Cardiac septum (tissue), 1 donor: Measurements from ENCODE around the gene MDM2. TPM values are rescaled to one million over a fixed set of nuclear protein-coding genes. Genes with fewer than 3 reads are reported as not detected.

Experiments used
- DNase-seq: peaks from one replicate; pipeline ENCODE4 v3.0.0-alpha.2; 2020; ENCODE audit warnings: low spot score
- intact Hi-C: fragments of 100-400 bp; cut with DNase I; formaldehyde crosslinking; loops from one replicate; pipeline ENCODE4 v1.14.0; 2022
- total RNA-seq: library from RNA; stranded (reverse); fragmentation: NEBNext Ultra II Directional; extraction: Animal tissue kit (Norgen Biotek cat#: 25700); gene quantifications from one replicate; pipeline ENCODE4 v1.2.1, GENCODE V29; 2021
- donor health status: DM: no; HTN: no; CAD: no.

MDM2 gene
- total RNA-seq, 1 donor from 2014 or later: 47.9 TPM

DNA sequence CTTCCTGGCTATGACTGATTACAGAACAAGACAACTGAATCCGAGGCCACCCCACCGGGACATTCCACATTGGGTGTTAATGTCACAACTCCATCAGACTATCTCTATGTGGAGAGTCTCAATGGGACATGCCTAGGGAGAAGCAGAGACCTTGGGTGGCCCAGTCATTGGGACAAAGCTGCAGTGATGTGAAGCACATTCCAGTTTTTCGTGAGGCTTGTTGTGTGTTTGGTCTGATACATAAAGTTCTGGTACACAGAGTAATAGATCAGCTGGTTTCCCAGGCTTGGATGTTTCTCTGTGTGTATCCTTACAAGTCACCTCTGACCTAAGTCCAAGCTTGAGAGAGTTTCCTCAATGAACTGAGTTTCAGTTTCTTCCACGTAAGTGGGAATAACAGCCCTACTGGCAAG lies 82.7 kb downstream of the MDM2 start:
- DNase-seq: no peak
- intact Hi-C loops: no loop called here

DNA sequence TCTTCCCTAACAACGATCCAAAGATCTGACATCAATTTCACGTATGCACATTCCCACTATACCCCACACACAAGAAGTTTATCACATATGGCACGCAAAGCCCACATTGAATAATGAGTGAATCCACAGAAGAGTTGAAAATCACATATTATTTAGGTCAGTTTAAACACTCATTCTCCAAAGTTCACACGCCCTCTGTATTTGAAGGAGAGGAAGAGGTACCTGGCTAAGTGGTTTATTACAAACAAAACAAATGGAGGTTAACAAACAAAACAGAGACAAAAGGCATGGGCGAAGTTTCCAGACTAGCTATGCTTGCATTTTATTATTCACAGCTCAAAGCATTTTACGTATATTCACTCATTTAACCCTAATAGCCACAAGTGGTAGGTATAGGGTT lies 83.2 kb downstream of the MDM2 start:
- DNase-seq: no peak
- intact Hi-C loops: no loop called here

DNA sequence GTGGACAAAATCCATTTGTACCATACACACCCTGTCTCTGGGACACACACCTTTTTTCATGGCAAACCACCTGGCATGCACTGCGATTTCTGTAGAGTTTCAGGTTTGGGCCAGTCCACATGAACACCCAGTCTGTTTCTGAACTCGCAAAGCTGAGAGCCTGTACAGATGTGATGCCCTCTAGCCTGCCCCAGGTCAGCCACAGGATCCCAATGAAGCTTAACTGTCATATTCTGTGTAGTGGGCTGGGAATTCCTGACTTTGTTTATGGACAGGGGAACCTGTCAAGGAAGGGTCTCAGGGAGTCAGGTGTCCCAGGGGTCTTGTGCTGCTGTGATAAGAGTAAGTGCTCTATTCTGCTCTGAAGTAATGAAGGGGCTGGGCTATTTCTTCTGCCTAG lies 85.2 kb downstream of the MDM2 start:
- no peak for DNase-seq
- intact Hi-C loops: no loop called here

DNA sequence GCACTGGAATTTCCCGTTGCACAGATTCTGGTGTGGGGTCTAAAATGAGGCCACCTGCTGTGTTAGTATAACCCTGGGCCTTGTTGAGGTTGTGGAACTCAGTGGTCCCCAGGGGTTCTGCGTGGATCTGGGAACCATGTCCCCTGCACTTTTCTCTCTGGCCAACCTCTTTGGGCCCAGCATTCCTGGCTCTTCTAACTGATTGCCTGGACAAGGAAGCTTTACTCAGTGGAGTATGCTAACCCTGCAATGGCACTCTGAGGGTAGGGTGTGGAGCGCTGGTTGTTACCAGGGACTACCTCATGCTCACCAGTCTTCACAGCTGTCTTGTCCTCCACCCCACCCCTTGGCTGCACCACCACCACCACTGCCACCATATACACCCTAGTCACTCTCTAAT lies 85.8 kb downstream of the MDM2 start:
- no peak for DNase-seq
- intact Hi-C loops: no loop called here

DNA sequence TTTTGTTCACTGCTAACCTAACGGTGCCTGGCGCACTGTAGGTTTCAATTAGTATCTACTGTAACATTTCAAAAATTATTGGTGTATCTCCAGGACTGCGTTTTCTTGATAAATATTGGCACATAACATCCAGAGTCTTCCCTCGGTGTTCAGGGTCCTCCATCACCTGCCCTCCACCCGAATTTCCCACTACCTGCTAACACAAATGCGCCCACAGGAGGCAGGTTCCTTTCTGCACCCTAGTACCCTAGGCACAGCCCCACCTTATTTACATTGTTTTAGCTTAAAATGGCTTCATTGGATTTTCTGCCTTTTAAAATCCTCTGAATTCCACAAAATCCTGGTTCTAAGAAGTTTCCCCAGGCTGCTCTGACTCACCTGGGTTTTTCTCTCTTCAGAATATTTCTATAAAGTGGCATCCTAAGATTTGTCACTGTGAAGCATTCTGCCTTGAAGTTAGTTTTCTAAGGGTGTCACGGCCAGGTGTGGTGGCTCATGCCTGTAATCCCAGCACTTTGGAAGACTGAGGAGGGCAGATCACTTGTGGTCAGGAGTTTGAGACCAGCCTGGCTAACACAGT lies 86.4 kb downstream of the MDM2 start:
- intact Hi-C loops: no loop called here
- no peak for DNase-seq

DNA sequence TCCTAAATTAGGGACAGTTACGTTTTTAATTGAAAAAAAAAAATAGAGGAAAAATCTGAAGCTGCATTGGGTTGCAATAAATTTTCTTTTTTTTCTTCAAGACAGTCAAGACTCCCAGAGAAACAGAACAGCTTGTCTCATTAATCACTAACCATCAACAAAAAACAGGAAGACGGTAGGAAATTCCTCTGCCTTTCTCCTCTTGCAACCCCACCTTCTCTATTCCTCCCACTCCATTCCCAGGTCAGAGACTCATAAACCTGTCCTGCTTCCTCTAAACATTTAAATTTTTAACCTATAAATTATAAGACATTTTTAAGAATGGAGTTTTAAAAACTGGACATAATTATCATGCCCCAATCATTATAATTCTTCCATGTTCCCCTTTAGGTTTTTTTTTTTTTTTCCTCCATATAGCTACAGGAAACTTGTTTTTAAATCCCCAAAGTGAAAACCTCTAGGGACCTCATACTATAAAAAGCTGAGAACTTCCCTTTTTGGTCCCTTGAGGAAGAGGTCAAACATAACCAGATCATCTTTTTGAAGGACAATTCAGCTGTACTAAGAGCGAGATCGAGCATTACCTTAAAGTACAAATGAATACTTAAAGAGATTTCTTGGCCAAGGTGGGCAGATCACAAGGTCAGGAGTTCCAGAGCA lies 89.0 kb downstream of the MDM2 start:
- no peak for DNase-seq
- intact Hi-C loops: no loop called here

DNA sequence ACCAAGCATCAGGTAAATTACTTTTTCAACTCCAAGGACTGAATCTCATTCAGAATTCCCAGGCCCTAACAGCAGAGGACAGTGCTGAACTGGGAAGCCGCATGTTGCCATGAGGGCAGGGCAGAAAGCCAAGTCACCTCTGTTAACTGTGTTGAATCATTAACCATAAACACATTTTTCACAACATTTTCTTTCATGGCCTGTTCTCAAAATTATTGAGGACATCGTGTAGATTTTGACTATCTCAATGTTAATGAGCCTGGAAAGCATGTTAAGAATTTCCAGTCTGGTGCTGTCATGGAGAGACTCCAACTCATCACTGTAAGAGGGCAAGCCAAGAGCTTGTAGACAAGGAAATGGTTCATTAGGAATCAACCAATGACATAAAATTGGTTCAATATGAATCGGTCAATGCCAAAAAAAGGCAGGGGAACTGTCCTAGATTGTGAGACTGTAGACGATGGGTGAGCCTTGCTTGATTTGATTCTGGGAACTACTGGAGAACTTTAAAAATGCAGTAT lies 91.3 kb downstream of the MDM2 start:
- DNase-seq: no peak
- intact Hi-C loops: no loop called here

DNA sequence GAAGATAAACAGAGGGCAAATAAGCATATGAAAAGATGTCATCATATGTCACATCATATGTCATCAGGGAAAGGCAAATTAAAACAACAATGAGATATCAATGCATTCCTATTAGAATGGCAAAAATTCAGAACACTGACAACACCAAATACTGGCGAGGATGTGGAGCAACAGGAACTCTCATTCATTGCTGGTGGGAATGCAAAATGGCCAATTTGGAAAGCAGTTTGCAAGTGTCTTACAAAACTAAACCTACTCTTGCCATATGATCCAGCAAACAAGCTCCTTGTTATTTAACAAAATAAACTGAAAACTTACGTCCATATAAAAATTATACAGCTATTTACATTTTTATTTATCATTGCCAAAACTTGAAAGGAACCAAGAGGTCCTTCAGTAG lies 92.3 kb downstream of the MDM2 start:
- no peak for DNase-seq
- intact Hi-C loops: no loop called here

Other genes starting within 250 kb of the MDM2 start
- gene RAP1B, start 197.3 kb upstream of the MDM2 start, total RNA-seq: 48.6 TPM
- gene NUP107, start 121.2 kb upstream of the MDM2 start, total RNA-seq: 23.1 TPM
- 6.2 TPM for gene SLC35E3, start 62.0 kb upstream of the MDM2 start, total RNA-seq
- 3.2 TPM for gene CPM, start 125.0 kb downstream of the MDM2 start, total RNA-seq